Activated CD4-positive, alpha-beta T cell treated with anti-CD3 and anti-CD28 coated beads, Interleukin-2, amount 10 ng/mL, durations not matched to agents 24 days and 14 days (primary cell): ENCODE measurements around the gene REC114. TPM values are rescaled to one million over a fixed set of nuclear protein-coding genes. Genes with fewer than 3 reads are reported as not detected.
"Not testable (repeated sequence)": the region's sequence is repeated elsewhere in the genome, so short reads cannot be mapped to it uniquely, and the experiment has no call there.

Experiments used
- DNase-seq: peaks from one replicate; pipeline ENCODE4 v3.0.0; 2022
- H3K27ac Mint-ChIP-seq: one replicate; pipeline ENCODE4 v1.8.0; 2022; ENCODE audit warnings: mild to moderate bottlenecking, mixed read lengths
- H3K27me3 Mint-ChIP-seq: one replicate; pipeline ENCODE4 v1.8.0; 2022; ENCODE audit warnings: mixed read lengths
- H3K36me3 Mint-ChIP-seq: one replicate; pipeline ENCODE4 v1.8.0; 2022; ENCODE audit warnings: low read depth, mild to moderate bottlenecking, mixed read lengths
- H3K4me1 Mint-ChIP-seq: one replicate; pipeline ENCODE4 v1.8.0; 2021; ENCODE audit warnings: mixed read lengths
- H3K4me3 Mint-ChIP-seq: one replicate; pipeline ENCODE4 v1.8.0; 2022; ENCODE audit warnings: mild to moderate bottlenecking, moderate library complexity, mixed read lengths
- H3K9me3 Mint-ChIP-seq: one replicate; pipeline ENCODE4 v1.8.0; 2021; ENCODE audit warnings: mixed read lengths
- intact Hi-C: fragments of 100-400 bp; cut with micrococcal nuclease; formaldehyde crosslinking; loops from one replicate; pipeline ENCODE4 v1.15.1; 2023
- total RNA-seq: library from RNA; stranded (reverse); gene quantifications from 2 replicates; pipeline ENCODE4 v1.2.3, GENCODE V29; 2022

Gene REC114
- total RNA-seq, 1 donor from 2014 or later = not detected

DNA sequence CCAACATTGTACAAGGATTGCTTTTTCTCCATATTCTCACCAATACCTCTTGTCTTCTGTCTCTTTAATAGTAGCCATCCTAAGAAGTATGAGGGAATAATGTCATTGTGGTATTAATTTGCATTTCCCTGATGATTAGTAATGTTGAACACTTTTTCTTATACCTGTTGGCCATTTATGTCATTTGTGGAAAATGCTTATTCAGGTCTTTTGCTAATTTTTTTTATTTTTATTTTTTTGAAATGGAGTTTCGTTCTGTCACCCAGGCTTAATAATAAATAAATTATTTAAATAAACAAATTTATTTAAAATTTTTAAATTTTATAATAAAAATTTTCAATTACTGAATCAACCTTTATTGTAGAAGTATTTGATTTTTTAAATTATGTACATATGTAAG, 37.1 kb downstream of the REC114 start:
- Mint-ChIP-seq H3K27ac (no peak overlapping the region), H3K36me3 (no peaks in the 10 kb centered on the region), H3K4me3 (no peak overlapping the region), H3K9me3 (no peaks in the 10 kb centered on the region), H3K27me3 (peaks cover 16% of the 10 kb centered on the region), H3K4me1 (no peaks in the 10 kb centered on the region)
- DNase-seq = no peak
- intact Hi-C loops = no loop called here

GRCh38 chr15:73482166-73482565, 39.2 kb downstream of the REC114 start:
- H3K9me3 Mint-ChIP-seq = no peaks in the 10 kb centered on the region
- no peak overlapping the region for H3K27ac Mint-ChIP-seq
- peaks cover 16% of the 10 kb centered on the region for H3K27me3 Mint-ChIP-seq
- H3K36me3 Mint-ChIP-seq = no peaks in the 10 kb centered on the region
- intact Hi-C loops = no loop called here
- H3K4me3 Mint-ChIP-seq = no peak overlapping the region
- DNase-seq = no peak
- H3K4me1 Mint-ChIP-seq = no peaks in the 10 kb centered on the region

DNA sequence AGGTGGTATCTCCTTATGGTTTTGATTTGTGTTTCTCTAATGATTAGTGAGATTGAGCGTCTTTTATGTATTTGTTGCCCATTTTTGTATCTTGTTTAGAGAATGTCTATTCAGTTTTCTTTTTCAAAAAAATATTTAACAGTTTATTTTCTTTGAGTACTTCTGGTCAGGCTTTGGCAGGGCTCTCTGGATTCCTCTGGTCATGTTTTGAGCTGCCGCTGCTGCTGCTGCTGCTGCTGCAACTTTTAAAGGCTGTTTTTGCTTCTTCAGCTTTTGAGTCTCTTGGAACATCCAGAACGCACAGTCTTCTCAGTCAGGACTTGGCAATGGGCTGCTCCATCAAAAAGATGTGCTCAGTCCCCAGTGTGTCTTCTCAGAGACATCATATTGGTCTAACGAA, 40.1 kb downstream of the REC114 start:
- Mint-ChIP-seq H3K27me3 (peaks cover 16% of the 10 kb centered on the region), H3K27ac (no peak overlapping the region), H3K4me3 (no peak overlapping the region), H3K36me3 (no peaks in the 10 kb centered on the region), H3K9me3 (no peaks in the 10 kb centered on the region), H3K4me1 (no peaks in the 10 kb centered on the region)
- no peak for DNase-seq
- intact Hi-C loops = no loop called here

- Mint-ChIP-seq H3K9me3 (no peaks in the 10 kb centered on the region), H3K27me3 (peaks cover 11% of the 10 kb centered on the region), H3K4me3 (no peak overlapping the region), H3K36me3 (no peaks in the 10 kb centered on the region), H3K4me1 (no peaks in the 10 kb centered on the region), H3K27ac (no peak overlapping the region)
- intact Hi-C loops = no loop called here
- no peak for DNase-seq
Measured at GRCh38 chr15:73485372-73485771, 42.4 kb downstream of the REC114 start.

DNA sequence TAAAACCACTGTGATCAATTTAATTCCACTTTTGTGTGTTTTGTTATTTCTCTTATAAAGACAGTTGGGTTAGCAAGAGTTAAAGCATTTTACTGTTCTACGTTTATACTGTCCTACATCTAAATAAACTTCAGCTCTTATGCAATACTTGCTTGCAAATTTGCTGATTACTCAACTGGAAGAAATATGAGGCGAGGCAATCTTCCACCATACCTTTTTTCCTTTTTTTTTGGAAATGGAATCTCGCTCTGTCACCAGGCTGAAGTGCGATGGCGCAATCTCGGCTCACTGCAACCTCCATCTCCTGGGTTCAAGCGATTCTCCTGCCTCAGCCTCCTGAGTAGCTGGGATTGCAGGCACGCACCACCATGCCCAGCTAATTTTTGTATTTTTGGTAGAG, 42.9 kb downstream of the REC114 start:
- peaks cover 11% of the 10 kb centered on the region for H3K27me3 Mint-ChIP-seq
- H3K4me3 Mint-ChIP-seq, DNase-seq, H3K27ac Mint-ChIP-seq, intact Hi-C loops, H3K9me3 Mint-ChIP-seq, H3K36me3 Mint-ChIP-seq, H3K4me1 Mint-ChIP-seq: not testable (repeated sequence)

DNA sequence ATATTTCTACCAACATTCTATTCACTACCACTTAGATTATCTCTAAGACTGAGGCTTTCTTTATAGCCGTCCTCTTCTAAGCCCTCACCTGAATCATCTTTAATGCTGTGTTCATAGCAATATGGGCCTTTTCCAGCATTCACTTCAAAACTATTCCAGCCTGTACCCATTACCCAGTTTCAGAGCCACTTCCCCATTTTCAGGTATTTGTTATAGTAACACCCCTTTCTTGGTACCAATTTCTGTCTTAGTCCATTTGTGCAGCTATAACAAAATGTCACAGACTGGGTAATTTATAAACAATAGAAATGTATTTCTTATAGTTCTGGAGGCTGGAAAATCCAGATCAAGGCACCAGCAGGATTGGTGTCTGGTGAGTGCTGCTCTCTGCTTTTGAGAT, 45.7 kb downstream of the REC114 start:
- no peak overlapping the region for H3K27ac Mint-ChIP-seq
- H3K9me3 Mint-ChIP-seq = no peaks in the 10 kb centered on the region
- intact Hi-C loops = no loop called here
- no peak overlapping the region for H3K4me3 Mint-ChIP-seq
- H3K4me1 Mint-ChIP-seq = no peaks in the 10 kb centered on the region
- peaks cover 17% of the 10 kb centered on the region for H3K27me3 Mint-ChIP-seq
- no peaks in the 10 kb centered on the region for H3K36me3 Mint-ChIP-seq
- no peak for DNase-seq

GRCh38 chr15:73493922-73494321, 51.0 kb downstream of the REC114 start:
- no peak for DNase-seq
- Mint-ChIP-seq H3K9me3 (no peaks in the 10 kb centered on the region), H3K27ac (no peak overlapping the region), H3K4me1 (no peaks in the 10 kb centered on the region), H3K36me3 (no peaks in the 10 kb centered on the region), H3K4me3 (no peak overlapping the region), H3K27me3 (peaks cover 26% of the 10 kb centered on the region)
- intact Hi-C loops = no loop called here

- intact Hi-C loops = no loop called here
Measured at GRCh38 chr15:73495181-73495580, 52.2 kb downstream of the REC114 start.

GRCh38 chr15:73500696-73501095, 57.7 kb downstream of the REC114 start:
- Mint-ChIP-seq H3K27ac (no peak overlapping the region), H3K9me3 (no peaks in the 10 kb centered on the region), H3K4me1 (no peaks in the 10 kb centered on the region), H3K4me3 (no peak overlapping the region), H3K36me3 (no peaks in the 10 kb centered on the region), H3K27me3 (peaks cover 33% of the 10 kb centered on the region)
- intact Hi-C loops = no loop called here
- DNase-seq = no peak

More at GRCh38 chr15:73495181-73495580, 52.2 kb downstream of the REC114 start:
- no peak for DNase-seq
- H3K9me3 Mint-ChIP-seq = no peaks in the 10 kb centered on the region
- no peaks in the 10 kb centered on the region for H3K36me3 Mint-ChIP-seq
- H3K4me1 Mint-ChIP-seq = no peaks in the 10 kb centered on the region
- H3K27me3 Mint-ChIP-seq = peaks cover 33% of the 10 kb centered on the region
- no peak overlapping the region for H3K27ac Mint-ChIP-seq
- no peak overlapping the region for H3K4me3 Mint-ChIP-seq

- no peaks in the 10 kb centered on the region for H3K36me3 Mint-ChIP-seq
- peaks cover 23% of the 10 kb centered on the region for H3K27me3 Mint-ChIP-seq
- H3K4me1 Mint-ChIP-seq = no peaks in the 10 kb centered on the region
- DNase-seq = no peak
- no peak overlapping the region for H3K4me3 Mint-ChIP-seq
- H3K9me3 Mint-ChIP-seq = no peaks in the 10 kb centered on the region
- no peak overlapping the region for H3K27ac Mint-ChIP-seq
- intact Hi-C loops = no loop called here
Measured at GRCh38 chr15:73504885-73505284, 61.9 kb downstream of the REC114 start.

DNA sequence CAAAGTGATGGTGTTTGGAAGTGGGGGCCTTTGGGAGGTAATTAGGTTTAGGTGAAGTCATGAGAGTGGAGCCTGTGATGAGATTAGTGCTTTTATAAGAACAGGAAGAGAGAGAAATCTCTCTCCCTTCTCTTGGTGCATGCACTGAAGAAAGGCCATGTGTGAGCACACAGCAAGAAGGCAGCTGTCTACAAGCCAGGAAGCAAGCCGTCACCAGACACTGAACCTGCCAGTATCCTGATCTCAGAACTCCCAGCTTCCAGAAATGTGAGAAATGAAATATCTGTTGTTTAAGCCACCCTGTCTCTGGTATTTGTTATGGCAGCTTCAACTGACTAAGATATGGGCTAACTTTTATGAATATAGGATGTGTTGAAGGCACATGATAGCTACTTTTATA, 72.6 kb downstream of the REC114 start:
- Mint-ChIP-seq H3K36me3 (no peaks in the 10 kb centered on the region), H3K4me3 (no peak overlapping the region), H3K9me3 (no peaks in the 10 kb centered on the region), H3K4me1 (peaks cover 5% of the 10 kb centered on the region), H3K27ac (no peak overlapping the region), H3K27me3 (peaks cover 7% of the 10 kb centered on the region)
- intact Hi-C loops = no loop called here
- DNase-seq = no peak

DNA sequence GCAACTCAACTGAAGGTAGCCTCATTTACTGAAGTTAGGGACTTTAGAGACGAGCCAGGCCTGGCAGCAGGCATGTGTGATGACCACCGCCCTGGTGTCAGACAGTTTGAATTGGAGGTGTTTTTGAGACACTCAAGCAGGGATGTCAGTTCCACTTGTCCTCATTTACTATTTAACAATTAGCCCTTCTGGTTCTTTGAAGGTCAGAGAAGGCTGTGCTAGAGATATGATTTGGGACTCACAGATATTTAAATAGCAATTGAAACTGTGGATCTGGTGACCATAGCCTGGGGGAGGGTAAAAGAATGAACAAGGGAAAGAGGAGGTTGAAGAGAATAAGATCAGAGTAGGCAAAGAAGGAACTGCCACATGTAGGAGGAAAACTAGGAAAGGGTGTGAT, 74.6 kb downstream of the REC114 start:
- H3K27me3 Mint-ChIP-seq = peaks cover 14% of the 10 kb centered on the region
- no peaks in the 10 kb centered on the region for H3K9me3 Mint-ChIP-seq
- no peak overlapping the region for H3K4me3 Mint-ChIP-seq
- no peaks in the 10 kb centered on the region for H3K36me3 Mint-ChIP-seq
- intact Hi-C loops = no loop called here
- no peak for DNase-seq
- H3K27ac Mint-ChIP-seq = no peak overlapping the region
- peaks cover 5% of the 10 kb centered on the region for H3K4me1 Mint-ChIP-seq

GRCh38 chr15:73518180-73518862, 75.4 kb downstream of the REC114 start:
- no peaks in the 10 kb centered on the region for H3K9me3 Mint-ChIP-seq
- H3K36me3 Mint-ChIP-seq = no peaks in the 10 kb centered on the region
- intact Hi-C loops = no loop called here
- H3K27me3 Mint-ChIP-seq = peaks cover 14% of the 10 kb centered on the region
- no peak overlapping the region for H3K4me3 Mint-ChIP-seq
- no peak overlapping the region for H3K27ac Mint-ChIP-seq
- peaks cover 5% of the 10 kb centered on the region for H3K4me1 Mint-ChIP-seq
- no peak for DNase-seq

DNA sequence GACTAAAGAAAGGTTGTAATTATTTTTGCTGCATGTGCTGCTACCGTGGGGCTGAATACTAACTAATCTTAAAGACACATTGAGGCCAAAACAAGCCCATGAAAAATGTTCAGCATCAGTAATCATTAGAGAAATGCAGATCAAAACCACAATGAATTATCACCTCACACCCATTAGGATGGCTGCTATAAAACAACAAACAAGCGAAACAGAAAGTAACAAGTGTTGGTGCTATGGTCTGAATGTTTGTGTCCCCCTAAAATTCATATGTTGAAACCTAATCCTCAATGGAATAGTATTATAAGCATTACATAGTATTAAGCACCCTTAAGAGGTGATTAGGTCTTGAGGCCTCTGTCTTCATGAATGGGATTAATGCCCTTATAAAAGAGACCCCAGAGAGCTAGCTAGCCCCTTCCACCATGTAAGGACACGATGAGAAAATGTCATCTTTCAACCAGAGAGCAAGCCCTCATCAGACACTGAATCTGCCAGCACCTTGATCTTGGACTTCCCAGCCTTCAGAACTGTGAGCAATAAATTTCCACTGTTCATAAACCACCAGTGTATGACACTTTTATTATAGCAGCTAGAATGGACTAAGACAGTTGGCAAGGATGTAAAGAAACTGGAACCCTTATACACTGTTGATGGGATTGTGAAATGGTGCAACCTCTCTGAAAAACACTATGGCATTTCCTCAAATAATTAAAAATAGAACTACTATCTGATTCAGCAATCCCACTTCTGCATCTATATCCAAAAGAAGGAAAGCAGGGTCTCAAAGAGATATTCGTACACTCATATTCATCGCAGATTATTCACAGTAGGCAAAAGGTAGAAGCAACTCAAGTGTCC, 76.1 kb downstream of the REC114 start:
- Mint-ChIP-seq H3K4me1 (peaks cover 5% of the 10 kb centered on the region), H3K9me3 (no peaks in the 10 kb centered on the region), H3K27ac (no peak overlapping the region), H3K36me3 (no peaks in the 10 kb centered on the region), H3K4me3 (no peak overlapping the region), H3K27me3 (peaks cover 21% of the 10 kb centered on the region)
- DNase-seq = no peak
- intact Hi-C loops = no loop called here
